ENCODE data around the gene NFAT5. TPM values are rescaled to one million over a fixed set of nuclear protein-coding genes. Genes with fewer than 3 reads are reported as not detected.

The NFAT5 gene
- total and polyA plus RNA-seq, 2 donors (not counting 3 experiments of a cell fraction or from before 2014, with no cell fraction given): 17.2 to 49.5 TPM

DNA sequence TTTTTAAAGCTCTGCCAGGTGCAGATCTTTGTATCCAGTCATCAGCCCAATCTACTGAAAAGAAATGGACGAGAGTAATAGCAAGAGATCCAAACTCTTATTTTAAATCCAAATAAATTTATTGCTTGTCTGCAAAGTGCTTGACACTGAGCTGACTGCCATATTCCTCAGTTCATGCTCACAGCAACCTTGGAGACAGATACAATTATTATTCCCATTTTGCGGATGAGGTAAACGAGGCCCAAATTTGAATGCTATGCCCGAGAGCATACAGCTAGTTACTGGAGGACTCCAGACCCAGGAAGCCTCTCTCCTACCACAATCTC lies 188.3 kb downstream of the NFAT5 start:
- no peaks in the 10 kb centered on the region for H3K27me3 ChIP-seq (ENCODE audit: control insufficient read depth in 2 of 2, insufficient read depth in 2 of 2, low read length in 2 of 2)
- H3K9me1 ChIP-seq (replicated peaks; ENCODE audit: control insufficient read depth, extremely low read depth, insufficient read depth, low read length): no peaks in the 10 kb centered on the region
- H3K36me3 ChIP-seq (ENCODE audit: control insufficient read depth in 2 of 2, extremely low read depth in 1 of 2, insufficient read depth in 2 of 2, low read length in 2 of 2): peaks cover 4 to 8% of the 10 kb centered on the region in 2 experiments
- peak overlapping the region; percentile 11 for H3K27ac ChIP-seq (ENCODE audit: insufficient read depth, low read depth, low read length)
- no peaks in the 10 kb centered on the region for H3K9me3 ChIP-seq (replicated peaks; ENCODE audit: control insufficient read depth, insufficient read depth, low read length)
- dilution Hi-C loops (cut with MboI; ENCODE audit: extremely low pct_ligation_motif_present, low sequenced_read_pairs) (no loop called here), intact Hi-C loops (cut with micrococcal nuclease) (loop anchor here (1.0 kb wide), 3 partner anchors 28 to 358 kb away; partner anchors contain the start of gene NQO1)
- peak overlapping the region; percentile 52 for H3K9ac ChIP-seq (replicated peaks; ENCODE audit: extremely low read depth, insufficient read depth, low read length)
- TF ChIP-seq, protein P1, sequence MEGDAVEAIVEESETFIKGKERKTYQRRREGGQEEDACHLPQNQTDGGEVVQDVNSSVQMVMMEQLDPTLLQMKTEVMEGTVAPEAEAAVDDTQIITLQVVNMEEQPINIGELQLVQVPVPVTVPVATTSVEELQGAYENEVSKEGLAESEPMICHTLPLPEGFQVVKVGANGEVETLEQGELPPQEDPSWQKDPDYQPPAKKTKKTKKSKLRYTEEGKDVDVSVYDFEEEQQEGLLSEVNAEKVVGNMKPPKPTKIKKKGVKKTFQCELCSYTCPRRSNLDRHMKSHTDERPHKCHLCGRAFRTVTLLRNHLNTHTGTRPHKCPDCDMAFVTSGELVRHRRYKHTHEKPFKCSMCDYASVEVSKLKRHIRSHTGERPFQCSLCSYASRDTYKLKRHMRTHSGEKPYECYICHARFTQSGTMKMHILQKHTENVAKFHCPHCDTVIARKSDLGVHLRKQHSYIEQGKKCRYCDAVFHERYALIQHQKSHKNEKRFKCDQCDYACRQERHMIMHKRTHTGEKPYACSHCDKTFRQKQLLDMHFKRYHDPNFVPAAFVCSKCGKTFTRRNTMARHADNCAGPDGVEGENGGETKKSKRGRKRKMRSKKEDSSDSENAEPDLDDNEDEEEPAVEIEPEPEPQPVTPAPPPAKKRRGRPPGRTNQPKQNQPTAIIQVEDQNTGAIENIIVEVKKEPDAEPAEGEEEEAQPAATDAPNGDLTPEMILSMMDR (IDR thresholded peaks at IDR 0.05; ENCODE audit: extremely low read depth in 1 of 2, insufficient read depth in 1 of 2, low read depth in 1 of 2, low read length in 2 of 2): no peak
- TF ChIP-seq GATA2 (IDR thresholded peaks at IDR 0.05; ENCODE audit: insufficient read depth, insufficient read length, low read depth, low read length) (no peak), POLR2A (IDR thresholded peaks at IDR 0.05; ENCODE audit: low read depth, low read length) (no peak), EZH2 (IDR thresholded peaks at IDR 0.05; ENCODE audit: borderline replicate concordance, low read depth, low read length, severe bottlenecking) (no peak), POLR2AphosphoS5 (IDR thresholded peaks at IDR 0.05; ENCODE audit: insufficient read depth, low read depth, low read length) (no peak), JUN (IDR thresholded peaks at IDR 0.05; ENCODE audit: borderline replicate concordance, insufficient read depth, insufficient read length, low read depth) (no peak), FOS (IDR thresholded peaks at IDR 0.05; ENCODE audit: borderline replicate concordance, insufficient read depth, low read length) (no peak), MYC (IDR thresholded peaks at IDR 0.05; ENCODE audit: low read depth, low read length) (no peak)
- TF ChIP-seq, protein P2, sequence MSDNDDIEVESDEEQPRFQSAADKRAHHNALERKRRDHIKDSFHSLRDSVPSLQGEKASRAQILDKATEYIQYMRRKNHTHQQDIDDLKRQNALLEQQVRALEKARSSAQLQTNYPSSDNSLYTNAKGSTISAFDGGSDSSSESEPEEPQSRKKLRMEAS (IDR thresholded peaks at IDR 0.05; ENCODE audit: insufficient read depth, insufficient read length): no peak
- no peaks in the 10 kb centered on the region for H4K20me1 ChIP-seq (replicated peaks; ENCODE audit: control insufficient read depth, extremely low read depth, insufficient read depth, low read length)
- ChIA-PET POLR2A (interaction anchor here (0.6 to 1.5 kb wide), 4 partner anchors 17 to 358 kb away, joined by 3 to 8 read pairs (median 4); partner anchors contain the start of gene NQO1), CTCF (interaction anchor here (0.7 to 2.9 kb wide), 23 partner anchors 9 to 425 kb away, joined by 3 to 67 read pairs (median 5); partner anchors contain the start of gene NQO1)
- FAIRE-seq (no peak), DNase-seq (ENCODE audit: low read depth, low spot score) (no peak)
- peak overlapping the region; percentile 16 for H2AFZ ChIP-seq (ENCODE audit: low read depth, low read length)
- H3K4me3 ChIP-seq (replicated peaks in 1 of 3; ENCODE audit: insufficient read depth in 1 of 3, low read depth in 1 of 3, low read length in 3 of 3): peak overlapping the region; percentile 39 to 87 (median 82)
- H3K79me2 ChIP-seq (ENCODE audit: control insufficient read depth, insufficient read depth, low read length): peaks cover 38% of the 10 kb centered on the region
- H3K4me1 ChIP-seq (ENCODE audit: control insufficient read depth, extremely low read depth, insufficient read depth, low read length): peaks cover 8% of the 10 kb centered on the region
- BruUV-seq (replicated peaks): no TSS peak
- H3K4me2 ChIP-seq (ENCODE audit: insufficient read depth, low read length): peak overlapping the region; percentile 61

MicroRNAs within 50 kb of the gene (microRNA counts, 767-probe panel; counts per million panel counts)
- microRNA hsa-miR-1538: 723 counts per million, percentile 96 among the panel's probes with 10 or more counts

Small RNA genes lying within 50 kb of the gene (microRNA-seq; reads per million reads assigned to microRNA genes)
- not detected for gene MIR1538 (ENCODE audit: borderline number of aligned reads, borderline replicate concordance)

Small RNA genes lying within 50 kb of the gene (small RNA-seq; reads per million reads assigned to genes)
- not detected for gene MIR1538 (ENCODE audit: insufficient read depth, insufficient read length, low read depth, low replicate concordance)

Other genes starting within 250 kb of the NFAT5 start
- gene PDF, start 235.4 kb upstream of the NFAT5 start, total RNA-seq: 13.3 and 16.7 TPM in 2 replicates
- 12.1 and 13.1 TPM in 2 replicates for gene PDF, start 235.4 kb upstream of the NFAT5 start, polyA plus RNA-seq
- gene COG8, start 226.4 kb upstream of the NFAT5 start, total RNA-seq: 25.1 and 31.6 TPM in 2 replicates
- gene COG8, start 226.4 kb upstream of the NFAT5 start, polyA plus RNA-seq: 29.0 and 33.2 TPM in 2 replicates
- 40.9 and 46.8 TPM in 2 replicates for gene NIP7, start 226.2 kb upstream of the NFAT5 start, total RNA-seq
- gene NIP7, start 226.2 kb upstream of the NFAT5 start, polyA plus RNA-seq: 8.1 and 8.8 TPM in 2 replicates
- gene TMED6, start 214.2 kb upstream of the NFAT5 start, total RNA-seq: 0.37 and 1.2 TPM in 2 replicates
- gene TMED6, start 214.2 kb upstream of the NFAT5 start, polyA plus RNA-seq: not detected in 2 replicates
- 32.8 and 36.0 TPM in 2 replicates for gene TERF2, start 180.0 kb upstream of the NFAT5 start, total RNA-seq
- gene TERF2, start 180.0 kb upstream of the NFAT5 start, polyA plus RNA-seq: 11.9 and 13.9 TPM in 2 replicates
- 169 and 176 TPM in 2 replicates for gene CYB5B, start 141.3 kb upstream of the NFAT5 start, total RNA-seq
- 173 and 175 TPM in 2 replicates for gene CYB5B, start 141.3 kb upstream of the NFAT5 start, polyA plus RNA-seq
- 301 and 345 TPM in 2 replicates for gene NQO1, start 160.6 kb downstream of the NFAT5 start, total RNA-seq
- 257 and 273 TPM in 2 replicates for gene NQO1, start 160.6 kb downstream of the NFAT5 start, polyA plus RNA-seq
- 58.6 and 65.4 TPM in 2 replicates for gene NOB1, start 189.0 kb downstream of the NFAT5 start, total RNA-seq
- 65.0 and 66.5 TPM in 2 replicates for gene NOB1, start 189.0 kb downstream of the NFAT5 start, polyA plus RNA-seq
- 43.0 and 44.9 TPM in 2 replicates for gene WWP2, start 196.4 kb downstream of the NFAT5 start, total RNA-seq
- gene WWP2, start 196.4 kb downstream of the NFAT5 start, polyA plus RNA-seq: 17.9 and 22.4 TPM in 2 replicates

Data from endothelial cell of umbilical vein (primary cell).